AG04449 (cell line): Measurements from ENCODE around the gene NOM1.

Experiments used
- CTCF ChIA-PET: fragments of 350-600 bp; formaldehyde crosslinking; extraction: SDS; loops from one replicate; lab custom pipeline; 2021; ENCODE audit warnings: antibody characterized with exemption; lab: Yijun Ruan, JAX
- POLR2A ChIA-PET: fragments of 400-600, 350-600 bp; formaldehyde crosslinking; extraction: SDS; loops from one replicate; lab custom pipeline; 2020; ENCODE audit warnings: antibody characterized with exemption, inconsistent platforms; lab: Yijun Ruan, JAX
- DNase-seq: peaks from one replicate; pipeline ENCODE4 v3.0.0-alpha.2; 2010; ENCODE audit warnings: low read depth, low spot score
- H3K4me3 ChIP-seq: 2 replicates; pipeline ENCODE4 v1.5.1; 2011; ENCODE audit warnings: low read depth, mild to moderate bottlenecking, control low read depth, low read length
- CTCF ChIP-seq: IDR thresholded peaks from one replicate; pipeline ENCODE4 v1.5.1; 2011; ENCODE audit warnings: mild to moderate bottlenecking, moderate library complexity, low read length, control low read depth, inconsistent platforms; ENCODE audit not compliant: insufficient read depth; ENCODE audit errors: missing control alignments

Gene NOM1

GRCh38 chr7:156962897-156963296 lies 13.4 kb downstream of the NOM1 start:
- ChIA-PET POLR2A (no interaction called here), CTCF (interaction anchor here (1.0 kb wide), 1 partner anchor 13 kb away, joined by 7 read pairs; the partner anchor contains the start of gene NOM1)
- no peak overlapping the region for H3K4me3 ChIP-seq
- DNase-seq, result no peak
- TF ChIP-seq CTCF, result no peak

GRCh38 chr7:156963472-156963871 lies 14.0 kb downstream of the NOM1 start:
- POLR2A ChIA-PET, result no interaction called here
- CTCF ChIA-PET, result interaction anchor here (1.0 to 2.1 kb wide), 2 partner anchors 14 kb away, joined by 7 to 10 read pairs; partner anchors contain the start of gene NOM1
- H3K4me3 ChIP-seq, result no peak overlapping the region
- TF ChIP-seq CTCF, result no peak
- no peak for DNase-seq

- no peak for TF ChIP-seq CTCF
- no peak for DNase-seq
- CTCF ChIA-PET, result interaction anchor here (0.8 to 2.9 kb wide), 4 partner anchors 8 to 261 kb away, joined by 3 to 10 read pairs (median 4); partner anchors contain the start of gene NOM1
- POLR2A ChIA-PET, result no interaction called here
- H3K4me3 ChIP-seq, result no peak overlapping the region
Measured at GRCh38 chr7:156964971-156965370, 15.5 kb downstream of the NOM1 start.

- CTCF ChIA-PET, result interaction anchor here (0.8 to 8.5 kb wide), 4 partner anchors 10 to 306 kb away, joined by 3 to 75 read pairs (median 26); partner anchors contain the start of gene NOM1
- POLR2A ChIA-PET, result no interaction called here
- DNase-seq, result no peak
- no peak for TF ChIP-seq CTCF
- no peak overlapping the region for H3K4me3 ChIP-seq
Measured at GRCh38 chr7:156966387-156966786, 16.9 kb downstream of the NOM1 start.

GRCh38 chr7:156968183-156968582 lies 18.7 kb downstream of the NOM1 start:
- POLR2A ChIA-PET, result no interaction called here

More at GRCh38 chr7:156968183-156968582, 18.7 kb downstream of the NOM1 start:
- DNase-seq, result no peak
- CTCF ChIA-PET, result interaction anchor here (1.0 to 8.5 kb wide), 4 partner anchors 11 to 305 kb away, joined by 4 to 75 read pairs (median 42); partner anchors contain the start of gene NOM1
- no peak overlapping the region for H3K4me3 ChIP-seq
- TF ChIP-seq CTCF, result no peak
